ENCODE results near the gene SMYD3. TPM values are rescaled to one million over a fixed set of nuclear protein-coding genes. Genes with fewer than 3 reads are reported as not detected.

Gene SMYD3
- total and polyA plus RNA-seq, 2 of the 13 experiments (the other 11 are each of a cell fraction or from before 2014, with no cell fraction given): 27.7 to 35.8 TPM

DNA sequence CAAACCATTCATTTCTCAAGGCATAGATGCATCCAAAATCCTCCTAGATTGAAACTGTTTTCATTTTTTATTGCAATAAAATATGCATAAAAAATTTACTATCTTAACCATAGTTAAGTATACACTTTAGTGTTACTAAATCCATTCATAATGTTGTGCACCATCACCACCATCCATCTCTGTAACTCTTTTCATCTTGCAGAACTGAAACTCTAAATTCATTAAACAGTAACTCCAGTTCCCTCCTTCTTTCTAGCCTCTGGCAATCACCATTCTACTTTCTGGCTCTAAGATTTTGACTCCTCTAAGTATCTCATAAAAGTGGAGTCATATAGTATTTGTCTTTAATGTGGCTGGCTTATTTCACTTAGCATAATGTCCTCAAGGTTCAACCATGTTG, 236.8 kb downstream of the SMYD3 start:
- in situ Hi-C loops (cut with HindIII; ENCODE audit: extremely low pct_ligation_motif_present, low pct_unique_long_range_greater_than_20kb) (no loop called here), intact Hi-C loops (cut with micrococcal nuclease; ENCODE audit: unreplicated experiment) (no loop called here)
- Histone ChIP-seq H3K27ac (ENCODE audit: extremely low read length, insufficient read depth, low read length) (no peak overlapping the region), H3K27me3 (ENCODE audit: control insufficient read depth in 1 of 2, insufficient read depth in 2 of 2, low read length in 2 of 2) (no peaks in the 10 kb centered on the region), H3K4me2 (ENCODE audit: low read depth, low read length) (no peak overlapping the region), H3K4me1 (ENCODE audit: insufficient read depth, low read length) (no peaks in the 10 kb centered on the region), H3K36me3 (replicated peaks in 1 of 2; ENCODE audit: control insufficient read depth in 1 of 2, insufficient read depth in 2 of 2, low read length in 2 of 2) (no peaks in the 10 kb centered on the region), H3K4me3 (replicated peaks in 1 of 3; ENCODE audit: insufficient read depth in 1 of 3, low read depth in 2 of 3, low read length in 3 of 3) (no peak overlapping the region), H4K20me1 (ENCODE audit: insufficient read depth, low read length) (no peaks in the 10 kb centered on the region), H3K9me3 (ENCODE audit: low read length) (no peaks in the 10 kb centered on the region), H3K9ac (ENCODE audit: insufficient read depth, low read depth, low read length) (no peak overlapping the region), H2AFZ (ENCODE audit: low read length) (no peak overlapping the region), H3K79me2 (ENCODE audit: insufficient read depth, low read length) (no peaks in the 10 kb centered on the region)
- no TSS peak for BruUV-seq (replicated peaks)
- TF ChIP-seq, protein P1, sequence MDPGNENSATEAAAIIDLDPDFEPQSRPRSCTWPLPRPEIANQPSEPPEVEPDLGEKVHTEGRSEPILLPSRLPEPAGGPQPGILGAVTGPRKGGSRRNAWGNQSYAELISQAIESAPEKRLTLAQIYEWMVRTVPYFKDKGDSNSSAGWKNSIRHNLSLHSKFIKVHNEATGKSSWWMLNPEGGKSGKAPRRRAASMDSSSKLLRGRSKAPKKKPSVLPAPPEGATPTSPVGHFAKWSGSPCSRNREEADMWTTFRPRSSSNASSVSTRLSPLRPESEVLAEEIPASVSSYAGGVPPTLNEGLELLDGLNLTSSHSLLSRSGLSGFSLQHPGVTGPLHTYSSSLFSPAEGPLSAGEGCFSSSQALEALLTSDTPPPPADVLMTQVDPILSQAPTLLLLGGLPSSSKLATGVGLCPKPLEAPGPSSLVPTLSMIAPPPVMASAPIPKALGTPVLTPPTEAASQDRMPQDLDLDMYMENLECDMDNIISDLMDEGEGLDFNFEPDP (CRISPR knock-in tag; conservative IDR thresholded peaks at IDR 0.05): no peak
- TF ChIP-seq MIER2 (CRISPR knock-in tag; IDR thresholded peaks at IDR 0.05) (no peak), ATF1 (CRISPR knock-in tag; IDR thresholded peaks at IDR 0.05) (no peak), RAD51 (IDR thresholded peaks at IDR 0.05; ENCODE audit: borderline replicate concordance) (no peak), ZNF256 (CRISPR knock-in tag; conservative IDR thresholded peaks at IDR 0.05) (no peak)
- TF ChIP-seq, protein P2, sequence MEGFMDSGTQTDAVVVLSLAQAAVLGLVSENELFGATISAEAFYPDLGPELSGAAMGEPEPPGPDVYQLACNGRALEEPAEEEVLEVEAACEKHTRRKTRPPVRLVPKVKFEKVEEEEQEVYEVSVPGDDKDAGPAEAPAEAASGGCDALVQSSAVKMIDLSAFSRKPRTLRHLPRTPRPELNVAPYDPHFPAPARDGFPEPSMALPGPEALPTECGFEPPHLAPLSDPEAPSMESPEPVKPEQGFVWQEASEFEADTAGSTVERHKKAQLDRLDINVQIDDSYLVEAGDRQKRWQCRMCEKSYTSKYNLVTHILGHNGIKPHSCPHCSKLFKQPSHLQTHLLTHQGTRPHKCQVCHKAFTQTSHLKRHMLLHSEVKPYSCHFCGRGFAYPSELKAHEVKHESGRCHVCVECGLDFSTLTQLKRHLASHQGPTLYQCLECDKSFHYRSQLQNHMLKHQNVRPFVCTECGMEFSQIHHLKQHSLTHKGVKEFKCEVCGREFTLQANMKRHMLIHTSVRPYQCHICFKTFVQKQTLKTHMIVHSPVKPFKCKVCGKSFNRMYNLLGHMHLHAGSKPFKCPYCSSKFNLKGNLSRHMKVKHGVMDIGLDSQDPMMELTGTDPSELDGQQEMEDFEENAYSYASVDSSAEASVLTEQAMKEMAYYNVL (CRISPR knock-in tag; IDR thresholded peaks at IDR 0.05; ENCODE audit: borderline replicate concordance): no peak
- FAIRE-seq (no peak), DNase-seq (ENCODE audit: low spot score) (no peak), ATAC-seq (no peak)
- ChIA-PET POLR2A (no interaction called here), CTCF (ENCODE audit: low intra/inter-chr PET ratio, low total read pairs) (no interaction called here)

DNA sequence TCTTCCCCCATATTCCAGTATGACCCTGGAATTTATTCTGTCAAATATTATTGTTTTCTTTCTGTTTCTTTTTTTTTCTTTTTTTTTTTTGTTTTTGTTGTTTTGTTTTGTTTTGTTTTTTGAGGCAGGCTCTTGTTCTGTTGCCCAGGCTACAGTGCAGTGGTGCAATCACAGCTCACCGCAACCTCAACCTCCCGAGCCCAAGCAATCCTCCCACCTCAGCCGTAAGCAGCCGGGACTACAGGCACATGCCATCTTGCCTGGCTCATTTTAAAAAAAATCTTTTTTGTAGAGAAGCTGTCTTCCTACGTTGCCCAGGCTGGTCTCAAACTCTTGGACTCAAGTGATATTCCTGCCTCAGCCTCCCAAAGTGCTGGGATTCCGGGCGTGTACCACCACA, 237.6 kb downstream of the SMYD3 start:
- DNase-seq (ENCODE audit: low spot score): no peak
- no peaks in the 10 kb centered on the region for H3K36me3 ChIP-seq (replicated peaks in 1 of 2; ENCODE audit: control insufficient read depth in 1 of 2, insufficient read depth in 2 of 2, low read length in 2 of 2)
- CTCF ChIA-PET (ENCODE audit: low intra/inter-chr PET ratio, low total read pairs): no interaction called here
- FAIRE-seq: no peak
- H3K79me2 ChIP-seq (ENCODE audit: insufficient read depth, low read length): no peaks in the 10 kb centered on the region
- intact Hi-C loops (cut with micrococcal nuclease; ENCODE audit: unreplicated experiment) (no loop called here), in situ Hi-C loops (cut with HindIII; ENCODE audit: extremely low pct_ligation_motif_present, low pct_unique_long_range_greater_than_20kb) (no loop called here)
- no peak overlapping the region for H3K4me2 ChIP-seq (ENCODE audit: low read depth, low read length)
- ATAC-seq: no peak
- H3K4me3 ChIP-seq (replicated peaks in 1 of 3; ENCODE audit: insufficient read depth in 1 of 3, low read depth in 2 of 3, low read length in 3 of 3): no peak overlapping the region
- BruUV-seq (replicated peaks): no TSS peak
- POLR2A ChIA-PET: no interaction called here
- 96% methylated on average over 7 of the region's 7 CpGs for WGBS (ENCODE audit: low lambda C conversion rate)
- no peaks in the 10 kb centered on the region for H3K4me1 ChIP-seq (ENCODE audit: insufficient read depth, low read length)
- no peak overlapping the region for H2AFZ ChIP-seq (ENCODE audit: low read length)
- no peaks in the 10 kb centered on the region for H3K27me3 ChIP-seq (ENCODE audit: control insufficient read depth in 1 of 2, insufficient read depth in 2 of 2, low read length in 2 of 2)
- no peak overlapping the region for H3K27ac ChIP-seq (ENCODE audit: extremely low read length, insufficient read depth, low read length)
- H3K9me3 ChIP-seq (ENCODE audit: low read length): no peaks in the 10 kb centered on the region
- H3K9ac ChIP-seq (ENCODE audit: insufficient read depth, low read depth, low read length): no peak overlapping the region
- H4K20me1 ChIP-seq (ENCODE audit: insufficient read depth, low read length): no peaks in the 10 kb centered on the region
- TF ChIP-seq DMAP1 (CRISPR knock-in tag; IDR thresholded peaks at IDR 0.05): no peak
- TF ChIP-seq ZNF431 (CRISPR knock-in tag; IDR thresholded peaks at IDR 0.05; ENCODE audit: borderline replicate concordance, low read depth): no peak
- no peak for TF ChIP-seq XRCC5 (optimal IDR thresholded peaks at IDR 0.05; ENCODE audit: low read length)
- TF ChIP-seq, protein P3, sequence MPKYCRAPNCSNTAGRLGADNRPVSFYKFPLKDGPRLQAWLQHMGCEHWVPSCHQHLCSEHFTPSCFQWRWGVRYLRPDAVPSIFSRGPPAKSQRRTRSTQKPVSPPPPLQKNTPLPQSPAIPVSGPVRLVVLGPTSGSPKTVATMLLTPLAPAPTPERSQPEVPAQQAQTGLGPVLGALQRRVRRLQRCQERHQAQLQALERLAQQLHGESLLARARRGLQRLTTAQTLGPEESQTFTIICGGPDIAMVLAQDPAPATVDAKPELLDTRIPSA (CRISPR knock-in tag; IDR thresholded peaks at IDR 0.05; ENCODE audit: borderline replicate concordance): no peak
- TF ChIP-seq, protein P4, sequence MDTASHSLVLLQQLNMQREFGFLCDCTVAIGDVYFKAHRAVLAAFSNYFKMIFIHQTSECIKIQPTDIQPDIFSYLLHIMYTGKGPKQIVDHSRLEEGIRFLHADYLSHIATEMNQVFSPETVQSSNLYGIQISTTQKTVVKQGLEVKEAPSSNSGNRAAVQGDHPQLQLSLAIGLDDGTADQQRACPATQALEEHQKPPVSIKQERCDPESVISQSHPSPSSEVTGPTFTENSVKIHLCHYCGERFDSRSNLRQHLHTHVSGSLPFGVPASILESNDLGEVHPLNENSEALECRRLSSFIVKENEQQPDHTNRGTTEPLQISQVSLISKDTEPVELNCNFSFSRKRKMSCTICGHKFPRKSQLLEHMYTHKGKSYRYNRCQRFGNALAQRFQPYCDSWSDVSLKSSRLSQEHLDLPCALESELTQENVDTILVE (CRISPR knock-in tag; IDR thresholded peaks at IDR 0.05): no peak
- TF ChIP-seq CHD4 (IDR thresholded peaks at IDR 0.05; ENCODE audit: borderline replicate concordance, low read length): no peak
- TF ChIP-seq NFIB (CRISPR knock-in tag; IDR thresholded peaks at IDR 0.05; ENCODE audit: borderline replicate concordance): no peak
- no peak for TF ChIP-seq ZNF788 (CRISPR knock-in tag; IDR thresholded peaks at IDR 0.05; ENCODE audit: borderline replicate concordance)
- no peak for TF ChIP-seq MLLT10 (CRISPR knock-in tag; IDR thresholded peaks at IDR 0.05)
- no peak for TF ChIP-seq ASH2L (IDR thresholded peaks at IDR 0.05; ENCODE audit: insufficient read length, low read depth, low read length)
